Gastrocnemius medialis (tissue), 4 donors: ENCODE results near the gene BPHL. TPM values are rescaled to one million over a fixed set of nuclear protein-coding genes. Genes with fewer than 3 reads are reported as not detected.
A peak's percentile ranks its signal among the peaks of the same experiment; 100 is the strongest.
"Not testable (repeated sequence)": the region's sequence is repeated elsewhere in the genome, so short reads cannot be mapped to it uniquely, and the experiment has no call there.

Source experiments
- ATAC-seq, 2 donors: fragments of 150-250 bp; one replicate each; pipeline ENCODE4 v1.9.1; 2016
- DNase-seq, 2 donors: peaks; one replicate each; pipeline ENCODE4 v3.0.0-alpha.2; 2019
- H3K27ac ChIP-seq, 4 donors: fragments of 200-600 bp; sonication (generic); 1 replicate in 1 of 4; 2 replicates in 3 of 4; pipeline ENCODE4 v1.5.1; 2016 to 2018; ENCODE audit warnings: mild to moderate bottlenecking in 2 of 4, moderate library complexity in 1 of 4
- H3K27me3 ChIP-seq, 3 donors: fragments of 200-600 bp; sonication (generic) in 2 of 3; 1 replicate in 1 of 3; 2 replicates in 2 of 3; pipeline versions ENCODE4 v1.5.1 to v1.6.0; 2016 to 2019; ENCODE audit warnings: mild to moderate bottlenecking in 1 of 3, moderate library complexity in 1 of 3
- H3K36me3 ChIP-seq, 2 donors: fragments of 200-600 bp; sonication (generic) in 1 of 2; one replicate each; pipeline ENCODE4 v1.5.1; 2017 to 2018
- H3K4me1 ChIP-seq, 2 donors: fragments of 200-600 bp; sonication (generic) in 1 of 2; one replicate each; pipeline ENCODE4 v1.5.1; 2016 to 2017; ENCODE audit warnings: mild to moderate bottlenecking in 2 of 2
- H3K4me3 ChIP-seq, 4 donors: fragments of 200-600 bp; sonication (generic) in 3 of 4; 1 replicate in 1 of 4; 2 replicates in 3 of 4; pipeline ENCODE4 v1.5.1; 2016 to 2019; ENCODE audit warnings: mild to moderate bottlenecking in 2 of 4
- H3K9me3 ChIP-seq, 3 donors: fragments of 200-600 bp; sonication (generic) in 2 of 3; 1 replicate in 1 of 3; 2 replicates in 2 of 3; pipeline ENCODE4 v1.5.1; 2016 to 2019
- POLR2A ChIP-seq, 2 donors: fragments of 450-650 bp; IDR thresholded peaks; one replicate each; pipeline ENCODE4 v1.6.1; 2017; ENCODE audit warnings: antibody characterized with exemption in 2 of 2, mild to moderate bottlenecking in 2 of 2, moderate library complexity in 2 of 2
- in situ Hi-C, 4 donors: fragments of 200-750 bp; cut with MboI; loops; one replicate each; pipeline versions ENCODE4 v1.15.0 to v1.8.0; 2017; ENCODE audit warnings: low sequenced_read_pairs in 4 of 4
- intact Hi-C: fragments of 100-400 bp; cut with DNase I; formaldehyde crosslinking; loops from one replicate; pipeline ENCODE4 v1.15.1; 2023; ENCODE audit warnings: low total_unique reads
- total RNA-seq, 4 donors: library from RNA; depleted of rRNA; stranded (reverse); fragments of >200 nt; gene quantifications; one replicate each; pipeline versions ENCODE4 v1.1.0 to v1.2.3, GENCODE V29; 2016
- TF ChIP-seq, protein P1 (sequence below), 5 experiments: fragments of 450-650 bp in 3 of 5; fragments of 200-600 bp in 2 of 5; sonication (generic) in 2 of 5; IDR thresholded peaks in 4 of 5; conservative IDR thresholded peaks in 1 of 5; 1 replicate in 4 of 5; 2 replicates in 1 of 5; pipeline ENCODE4 v1.5.1; 2016 to 2019; ENCODE audit warnings: antibody characterized with exemption in 5 of 5, mild to moderate bottlenecking in 3 of 5, moderate library complexity in 3 of 5

Gene BPHL
- total RNA-seq, 4 donors from 2014 or later: 4.7 to 8.7 (median 5.8) TPM

DNA sequence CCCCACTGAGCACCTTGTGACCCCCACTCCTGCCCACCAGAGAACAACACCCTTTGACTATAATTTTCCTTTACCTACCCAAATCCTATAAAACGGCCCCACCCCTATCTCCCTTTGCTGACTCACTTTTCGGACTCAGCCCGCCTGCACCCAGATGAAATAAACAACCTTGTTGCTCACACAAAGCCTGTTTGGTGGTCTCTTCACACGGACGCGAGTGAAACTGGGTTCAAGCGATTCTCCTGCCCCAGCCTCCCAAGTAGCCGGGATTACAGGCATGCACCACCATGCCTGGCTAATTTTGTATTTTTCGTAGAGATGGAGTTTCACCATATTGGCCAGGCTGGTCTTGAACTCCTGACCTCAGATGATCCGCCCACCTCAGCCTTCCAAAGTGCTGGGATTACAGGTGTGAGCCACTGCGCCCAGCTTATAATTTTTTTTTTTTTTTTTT, 55.2 kb downstream of the BPHL start:
- in situ Hi-C loops, H3K27me3 ChIP-seq, intact Hi-C loops, DNase-seq, H3K36me3 ChIP-seq, H3K9me3 ChIP-seq, H3K27ac ChIP-seq, ATAC-seq, H3K4me1 ChIP-seq, H3K4me3 ChIP-seq: not testable (repeated sequence)

DNA sequence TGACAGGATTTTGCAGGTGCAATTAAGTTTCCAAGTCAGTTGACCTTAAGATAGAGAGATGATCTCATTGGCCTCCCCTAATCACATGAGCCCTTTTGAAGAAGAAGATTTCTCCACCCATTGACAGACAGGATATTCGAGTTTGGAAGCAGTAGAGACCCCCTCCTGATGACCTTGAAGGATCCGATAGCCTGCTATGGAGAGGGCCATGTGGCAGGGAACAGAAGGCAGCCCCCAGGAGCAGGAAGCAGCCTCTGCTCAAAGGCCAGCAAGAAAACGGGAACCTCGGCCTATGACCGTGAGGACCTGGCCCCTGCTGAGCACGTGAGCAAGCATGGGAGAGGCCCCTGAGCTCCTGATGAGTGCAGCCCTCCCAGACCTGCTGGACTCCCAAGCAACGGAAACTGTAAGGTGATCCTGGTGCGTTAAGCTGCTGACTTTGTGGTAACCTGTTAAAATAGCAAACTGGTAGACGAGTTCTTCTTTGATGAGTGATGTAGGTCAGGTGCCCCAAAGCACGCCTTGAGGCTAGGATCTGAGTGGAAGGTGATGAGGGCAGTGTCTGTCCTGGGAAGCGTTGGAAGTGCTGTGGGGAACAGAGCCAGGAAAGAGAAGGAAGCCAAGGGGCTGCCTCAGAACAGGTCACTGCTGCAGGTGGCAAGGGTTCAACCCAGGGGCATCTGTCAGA, 57.3 kb downstream of the BPHL start:
- H3K27me3 ChIP-seq: no peaks in the 10 kb centered on the region
- TF ChIP-seq, protein P1, sequence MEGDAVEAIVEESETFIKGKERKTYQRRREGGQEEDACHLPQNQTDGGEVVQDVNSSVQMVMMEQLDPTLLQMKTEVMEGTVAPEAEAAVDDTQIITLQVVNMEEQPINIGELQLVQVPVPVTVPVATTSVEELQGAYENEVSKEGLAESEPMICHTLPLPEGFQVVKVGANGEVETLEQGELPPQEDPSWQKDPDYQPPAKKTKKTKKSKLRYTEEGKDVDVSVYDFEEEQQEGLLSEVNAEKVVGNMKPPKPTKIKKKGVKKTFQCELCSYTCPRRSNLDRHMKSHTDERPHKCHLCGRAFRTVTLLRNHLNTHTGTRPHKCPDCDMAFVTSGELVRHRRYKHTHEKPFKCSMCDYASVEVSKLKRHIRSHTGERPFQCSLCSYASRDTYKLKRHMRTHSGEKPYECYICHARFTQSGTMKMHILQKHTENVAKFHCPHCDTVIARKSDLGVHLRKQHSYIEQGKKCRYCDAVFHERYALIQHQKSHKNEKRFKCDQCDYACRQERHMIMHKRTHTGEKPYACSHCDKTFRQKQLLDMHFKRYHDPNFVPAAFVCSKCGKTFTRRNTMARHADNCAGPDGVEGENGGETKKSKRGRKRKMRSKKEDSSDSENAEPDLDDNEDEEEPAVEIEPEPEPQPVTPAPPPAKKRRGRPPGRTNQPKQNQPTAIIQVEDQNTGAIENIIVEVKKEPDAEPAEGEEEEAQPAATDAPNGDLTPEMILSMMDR (IDR thresholded peaks at IDR 0.05 in 4 of 5, conservative IDR thresholded peaks at IDR 0.05 in 1 of 5): no peak
- TF ChIP-seq POLR2A (IDR thresholded peaks at IDR 0.05): no peak
- in situ Hi-C loops: no loop called here

DNA sequence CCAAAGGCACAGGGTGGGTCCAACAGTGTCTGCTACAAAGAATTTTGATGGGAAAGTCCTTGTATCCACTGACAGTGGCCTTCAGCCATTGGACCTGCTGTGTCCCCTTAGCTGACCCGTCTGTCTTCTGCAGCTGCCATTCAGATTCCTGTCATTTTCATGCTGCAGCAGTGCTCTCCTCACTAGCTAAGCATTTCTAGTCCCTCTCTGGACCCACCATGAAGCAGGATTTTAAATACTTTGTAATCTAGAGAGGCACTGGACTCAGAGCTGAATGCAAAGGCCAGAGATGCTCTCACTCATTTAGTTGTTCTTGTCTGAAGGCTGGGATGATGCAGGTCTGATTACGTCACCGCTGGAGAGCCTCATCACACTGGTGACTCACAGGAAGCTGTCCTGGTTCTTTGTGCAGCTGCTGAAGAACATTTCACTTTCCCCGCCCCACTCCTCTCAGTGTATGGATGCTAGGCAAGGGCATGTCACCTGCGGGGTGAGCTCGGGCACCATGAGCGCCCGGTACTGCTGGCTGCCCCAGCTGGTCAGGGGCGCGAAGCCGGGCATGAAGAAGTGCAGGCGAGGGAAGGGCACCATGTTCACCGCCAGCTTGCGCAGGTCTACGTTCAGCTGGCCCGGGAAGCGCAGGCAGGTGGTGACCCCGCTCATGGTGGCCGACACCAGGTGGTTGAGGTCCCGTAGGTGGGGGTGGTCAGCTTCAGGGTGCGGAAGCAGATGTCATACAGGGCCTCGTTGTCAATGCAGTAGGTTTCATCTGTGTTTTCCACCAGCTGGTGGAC, 58.2 kb downstream of the BPHL start:
- Histone ChIP-seq H3K36me3 (no peaks in the 10 kb centered on the region), H3K9me3 (no peaks in the 10 kb centered on the region), H3K4me3 (no peak overlapping the region), H3K27ac (no peak overlapping the region), H3K4me1 (no peaks in the 10 kb centered on the region), H3K27me3 (no peaks in the 10 kb centered on the region)
- intact Hi-C loops: no loop called here
- TF ChIP-seq, protein P1 (IDR thresholded peaks at IDR 0.05 in 4 of 5, conservative IDR thresholded peaks at IDR 0.05 in 1 of 5): no peak
- TF ChIP-seq POLR2A (IDR thresholded peaks at IDR 0.05): no peak
- in situ Hi-C loops: no loop called here
- DNase-seq (peak in 1 of 2 donors; percentile 38), ATAC-seq (peak; percentile 55 to 74)

More for the DNA sequence above, 57.3 kb downstream of the BPHL start:
- ATAC-seq (no peak), DNase-seq (no peak)
- Histone ChIP-seq H3K9me3 (no peaks in the 10 kb centered on the region), H3K36me3 (no peaks in the 10 kb centered on the region), H3K4me3 (no peak overlapping the region), H3K27ac (no peak overlapping the region), H3K4me1 (no peaks in the 10 kb centered on the region)
- intact Hi-C loops: no loop called here

DNA sequence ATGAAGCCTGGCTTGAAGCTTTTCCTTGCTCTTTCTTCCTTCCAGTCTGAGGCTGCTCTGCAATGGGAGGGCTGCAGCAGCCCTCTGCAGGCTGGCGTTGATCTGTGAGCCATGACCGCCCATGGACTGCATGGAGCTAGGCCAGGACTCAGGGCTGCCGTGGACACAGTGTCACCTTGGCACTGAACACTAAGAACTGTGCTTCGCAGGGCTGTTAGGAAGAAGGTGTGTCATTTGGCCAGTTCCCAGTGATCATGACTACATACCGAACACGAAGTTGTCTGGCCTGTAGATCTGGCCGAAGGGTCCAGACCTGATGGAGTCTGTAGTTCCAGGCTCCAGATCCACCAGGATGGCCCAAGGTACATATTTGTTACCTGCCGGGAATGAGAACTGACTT, 60.2 kb downstream of the BPHL start:
- intact Hi-C loops, H3K4me1 ChIP-seq: not testable (repeated sequence)
- ATAC-seq: peak; percentile 39 to 42

DNA sequence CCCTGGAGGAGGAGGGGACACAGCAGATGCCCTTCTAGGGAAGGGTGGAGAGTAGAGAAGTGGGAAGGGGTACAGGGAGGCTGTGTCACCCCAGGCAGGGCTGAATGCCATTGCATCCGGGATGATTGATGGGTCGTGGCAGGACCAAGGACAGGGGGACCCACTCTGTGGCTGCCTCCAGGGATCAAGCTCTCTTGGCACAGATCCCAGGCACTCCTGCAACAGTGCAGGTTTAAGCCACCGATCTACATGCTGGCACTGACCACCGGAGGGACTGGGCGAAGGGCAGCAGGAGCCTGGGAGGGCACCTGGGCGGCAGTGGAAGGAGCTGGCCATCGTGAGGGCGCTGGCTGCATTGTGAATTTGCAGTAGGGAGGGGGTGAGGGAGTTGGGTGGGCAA, 61.4 kb downstream of the BPHL start:
- H3K9me3 ChIP-seq, ATAC-seq, H3K27ac ChIP-seq, H3K4me1 ChIP-seq, intact Hi-C loops, in situ Hi-C loops, DNase-seq, H3K27me3 ChIP-seq, H3K4me3 ChIP-seq, H3K36me3 ChIP-seq: not testable (repeated sequence)

More for the DNA sequence above, 60.2 kb downstream of the BPHL start:
- H3K36me3 ChIP-seq, H3K9me3 ChIP-seq, H3K27me3 ChIP-seq, H3K27ac ChIP-seq, in situ Hi-C loops, H3K4me3 ChIP-seq, DNase-seq: not testable (repeated sequence)

DNA sequence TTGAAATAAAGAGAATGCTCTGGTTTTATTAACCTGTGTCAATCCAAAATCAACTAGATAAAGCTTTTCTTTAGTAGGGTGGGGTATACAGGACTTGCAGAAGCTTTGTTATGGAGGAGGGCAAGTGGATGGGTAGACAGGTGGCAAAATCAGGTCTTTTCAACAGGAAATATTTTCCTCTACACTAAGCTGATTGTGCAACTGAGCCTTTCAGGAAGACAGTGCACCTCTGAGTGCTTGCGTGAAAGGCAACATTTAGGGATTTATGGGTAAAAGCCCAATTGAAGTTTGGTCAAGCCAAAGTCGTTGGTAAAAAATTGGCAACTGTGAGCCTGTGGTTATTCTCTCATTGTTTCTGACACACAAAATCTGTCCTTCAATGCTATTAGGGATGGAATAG, 62.6 kb downstream of the BPHL start:
- no peak for ATAC-seq
- H3K4me3 ChIP-seq: no peak overlapping the region
- intact Hi-C loops: no loop called here

More for the DNA sequence above, 62.6 kb downstream of the BPHL start:
- Histone ChIP-seq H3K4me1 (no peaks in the 10 kb centered on the region), H3K27ac (no peak overlapping the region), H3K9me3 (no peaks in the 10 kb centered on the region), H3K27me3 (no peaks in the 10 kb centered on the region), H3K36me3 (no peaks in the 10 kb centered on the region)
- in situ Hi-C loops: no loop called here
- no peak for DNase-seq
- TF ChIP-seq, protein P1 (IDR thresholded peaks at IDR 0.05 in 4 of 5, conservative IDR thresholded peaks at IDR 0.05 in 1 of 5): no peak
- no peak for TF ChIP-seq POLR2A (IDR thresholded peaks at IDR 0.05)
